SH-SY5Y (cell line): ENCODE results near the gene PKIB.

Experiments used
- GATA2 ChIP-seq: IDR thresholded peaks from 2 replicates; pipeline ENCODE4 v1.6.1; 2011; ENCODE audit warnings: mild to moderate bottlenecking, low read depth, low read length
- GATA3 ChIP-seq: IDR thresholded peaks from 2 replicates; pipeline ENCODE4 v1.6.1; 2011; ENCODE audit warnings: low read depth, mild to moderate bottlenecking, low read length, moderate library complexity

PKIB gene

GRCh38 chr6:122609881-122610689 lies at the start of gene PKIB:
Gene PKIB (plus strand): TSS chr6:122610405. CDS start chr6:122717795, 107,390 bp downstream.
- TF ChIP-seq GATA2 (no peak), GATA3 (no peak)

DNA sequence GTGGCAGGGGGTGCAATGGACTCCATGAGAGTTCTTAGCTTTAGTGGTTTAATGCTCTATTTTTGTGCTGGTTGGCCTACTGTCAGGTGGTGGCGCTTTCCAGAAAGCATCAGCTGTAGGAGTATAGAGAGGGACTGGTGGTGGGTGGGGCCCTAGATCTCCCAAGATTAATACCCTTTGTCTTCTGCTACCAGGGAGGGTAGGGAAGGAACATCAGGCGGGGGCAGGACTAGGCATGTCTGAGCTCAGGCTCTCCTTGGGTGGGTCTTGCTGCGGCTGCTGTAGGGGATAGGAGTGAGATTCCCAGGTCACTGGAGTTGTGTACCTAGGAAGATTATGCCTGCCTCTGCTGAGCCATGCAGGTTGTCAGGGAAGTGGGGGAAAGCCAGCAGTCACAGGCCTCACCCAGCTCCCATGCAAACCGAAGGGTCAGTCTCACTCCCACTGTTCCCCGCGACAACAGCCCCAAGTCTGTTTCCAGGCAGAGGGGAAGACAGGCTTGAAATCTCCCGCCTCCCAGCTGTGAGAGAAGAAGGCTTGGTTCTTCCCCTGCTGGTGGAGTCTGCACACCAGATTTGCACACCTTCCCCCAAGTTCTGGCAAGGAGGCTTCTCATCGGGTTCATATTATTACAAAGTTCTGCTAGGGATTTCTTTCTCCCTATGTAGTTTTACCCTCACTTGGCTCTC lies 46.7 kb upstream of the PKIB start:
- TF ChIP-seq GATA3, result no peak
- no peak for TF ChIP-seq GATA2

DNA sequence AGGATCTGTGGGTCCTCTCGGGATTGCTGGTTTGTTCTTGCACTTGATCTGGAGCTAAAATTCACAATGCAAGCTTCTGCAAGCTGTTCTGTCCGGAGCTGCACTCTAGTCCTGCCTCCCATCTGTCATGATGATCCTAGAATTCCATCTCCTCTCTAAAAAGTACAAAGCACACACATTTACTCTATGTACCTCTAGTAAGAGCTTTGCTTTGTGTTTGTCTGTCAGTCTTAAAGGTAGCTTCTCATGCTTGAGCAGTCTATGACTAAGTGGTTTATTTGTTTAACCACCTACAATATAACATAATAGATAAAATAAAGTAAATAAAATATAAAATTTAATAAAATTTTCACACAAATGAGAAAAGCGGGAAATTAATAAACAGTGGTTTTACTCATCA lies 46.0 kb upstream of the PKIB start:
- no peak for TF ChIP-seq GATA3
- no peak for TF ChIP-seq GATA2

DNA sequence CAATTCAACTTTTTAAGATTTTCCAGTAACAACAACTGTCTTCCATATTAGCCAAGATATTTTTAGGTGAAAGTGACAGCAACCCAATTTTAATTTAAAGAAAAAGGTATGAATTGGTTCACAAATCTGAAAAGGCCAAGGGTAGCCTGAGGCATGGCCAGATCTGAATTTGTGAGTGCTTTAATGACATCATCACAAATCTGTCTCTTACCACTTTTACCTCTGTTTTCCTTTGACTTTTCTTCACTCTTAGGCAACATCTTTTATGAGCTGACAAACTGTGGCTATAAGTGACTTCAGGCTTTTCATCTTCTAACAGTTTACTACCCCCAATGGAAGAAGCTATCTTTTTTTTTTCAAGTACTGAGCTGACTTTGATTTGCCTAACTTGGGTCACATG lies 44.5 kb upstream of the PKIB start:
- TF ChIP-seq GATA3, result no peak
- no peak for TF ChIP-seq GATA2

GRCh38 chr6:122567034-122567433 lies 43.2 kb upstream of the PKIB start:
- no peak for TF ChIP-seq GATA3
- no peak for TF ChIP-seq GATA2

DNA sequence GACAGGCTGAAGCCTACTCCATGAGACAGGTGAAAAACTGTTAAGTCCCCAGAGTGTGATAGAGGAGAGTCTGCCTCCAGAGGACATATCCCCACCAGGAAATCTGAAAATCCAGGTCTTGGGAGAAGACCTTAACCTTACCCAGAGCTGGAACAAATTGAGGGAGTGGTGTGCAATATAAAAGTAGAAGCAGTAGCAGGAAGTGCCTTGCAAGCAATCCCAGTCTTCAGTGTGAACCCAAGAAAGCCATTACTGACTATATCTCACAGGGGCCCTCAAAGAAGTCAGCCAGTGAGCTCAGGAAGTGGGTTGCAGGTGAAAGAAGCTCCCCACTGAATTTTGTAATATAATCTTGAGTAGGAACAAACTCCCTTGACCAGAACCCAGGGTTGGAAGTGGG lies 41.9 kb upstream of the PKIB start:
- TF ChIP-seq GATA3 (no peak), GATA2 (no peak)

DNA sequence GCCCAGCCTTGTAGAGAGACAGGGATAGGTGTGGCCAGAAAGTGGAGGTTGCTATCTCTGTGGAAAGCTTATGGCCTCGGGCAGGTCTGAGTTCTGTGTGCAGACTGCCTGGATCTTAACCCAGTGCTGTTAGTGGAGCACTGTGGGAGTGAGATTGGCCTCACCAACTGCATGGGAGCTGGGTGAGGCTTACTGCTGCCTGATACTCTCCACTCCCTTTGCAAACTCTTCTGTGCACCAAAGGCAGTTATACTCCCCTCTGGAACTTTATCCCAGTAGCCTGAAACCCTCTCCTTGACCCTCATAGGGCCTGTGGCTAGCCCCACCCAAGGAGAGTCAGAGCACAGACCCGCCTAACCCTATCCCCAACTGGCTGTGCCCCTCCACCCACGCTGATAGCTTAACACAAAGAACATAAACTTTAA lies 41.4 kb upstream of the PKIB start:
- TF ChIP-seq GATA2, result no peak
- TF ChIP-seq GATA3, result no peak

DNA sequence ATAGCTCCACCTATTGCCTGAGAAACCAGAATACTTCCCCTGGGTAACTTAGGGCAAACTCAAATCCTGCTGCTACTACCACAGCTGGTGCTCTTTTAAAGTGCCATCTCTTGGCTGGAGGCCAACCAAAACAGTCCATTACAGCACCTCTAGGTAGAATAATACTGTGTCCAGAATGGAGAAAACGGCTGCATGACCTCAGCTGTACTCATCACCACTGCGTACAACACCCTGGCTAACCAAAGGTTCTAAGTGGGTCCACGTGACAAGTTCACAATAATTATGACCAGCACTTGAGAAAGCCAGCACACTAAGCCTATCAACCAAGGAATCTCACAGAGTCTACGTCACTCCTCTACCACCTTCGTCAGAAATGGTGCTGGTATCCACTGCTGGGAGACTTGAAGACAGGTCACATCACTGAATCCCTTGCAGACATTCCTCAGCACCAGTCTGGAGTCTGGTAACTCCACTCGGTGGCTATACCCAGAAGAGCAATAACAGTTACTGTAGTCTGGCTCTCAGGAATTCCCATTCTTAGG lies 40.9 kb upstream of the PKIB start:
- no peak for TF ChIP-seq GATA2
- TF ChIP-seq GATA3, result no peak

DNA sequence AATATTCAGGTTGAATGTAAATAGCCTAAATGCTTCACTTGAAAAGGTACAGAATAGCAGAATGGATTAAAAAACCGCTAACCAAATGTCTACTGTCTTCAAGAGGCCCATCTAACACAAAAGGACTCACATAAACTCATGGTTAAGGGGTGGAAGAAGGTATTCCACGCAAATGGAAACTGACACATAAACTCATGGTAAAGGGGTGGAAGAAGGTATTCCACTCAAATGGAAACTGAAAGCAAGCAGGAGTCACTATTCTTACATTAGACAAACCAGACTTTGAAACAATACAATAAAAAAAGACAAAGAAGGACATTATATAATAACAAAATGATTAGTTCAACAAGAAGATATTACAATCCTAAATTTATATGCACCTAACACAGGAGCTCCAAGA lies 38.3 kb upstream of the PKIB start:
- TF ChIP-seq GATA2 (no peak), GATA3 (no peak)

DNA sequence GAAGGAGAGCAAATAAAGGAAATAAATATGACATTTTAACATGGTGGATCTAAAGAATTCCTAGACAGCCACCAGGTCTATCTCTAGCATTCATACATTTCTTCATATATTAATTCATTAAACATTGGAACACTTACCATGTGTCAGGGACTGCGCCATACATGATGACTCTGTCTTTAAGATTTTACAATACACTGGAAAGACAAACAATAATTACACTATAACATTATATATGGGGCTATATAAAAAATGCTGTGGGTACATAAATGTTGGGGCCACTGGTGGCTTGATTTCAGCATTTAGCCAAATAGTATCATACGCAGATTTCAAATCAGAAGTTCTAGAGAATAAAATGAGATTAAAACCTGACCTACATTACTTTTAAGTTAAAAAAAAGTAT lies 33.3 kb upstream of the PKIB start:
- TF ChIP-seq GATA3 (no peak), GATA2 (no peak)

DNA sequence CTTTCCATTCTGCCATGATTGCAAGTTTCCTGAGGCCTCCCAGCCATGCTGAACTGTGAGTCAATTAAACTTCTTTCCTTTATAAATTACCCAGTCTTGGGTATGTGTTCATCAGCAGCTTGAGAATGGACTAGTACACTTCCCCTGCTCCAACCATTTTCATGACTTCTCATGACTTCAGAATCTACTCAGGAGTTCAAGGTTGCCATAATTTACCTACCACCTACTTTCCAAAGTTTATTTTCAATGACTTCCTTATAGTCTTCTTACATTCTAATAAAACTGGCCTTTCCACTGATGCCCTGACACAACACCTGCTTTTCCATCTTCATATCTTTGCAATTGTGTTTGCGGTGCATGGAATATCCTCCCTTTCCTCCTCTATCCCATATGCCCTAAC lies 31.2 kb upstream of the PKIB start:
- TF ChIP-seq GATA3 (no peak), GATA2 (no peak)

- TF ChIP-seq GATA2 (no peak), GATA3 (no peak)
These were observed 29.5 kb upstream of the PKIB start for GRCh38 chr6:122580737-122581136.

DNA sequence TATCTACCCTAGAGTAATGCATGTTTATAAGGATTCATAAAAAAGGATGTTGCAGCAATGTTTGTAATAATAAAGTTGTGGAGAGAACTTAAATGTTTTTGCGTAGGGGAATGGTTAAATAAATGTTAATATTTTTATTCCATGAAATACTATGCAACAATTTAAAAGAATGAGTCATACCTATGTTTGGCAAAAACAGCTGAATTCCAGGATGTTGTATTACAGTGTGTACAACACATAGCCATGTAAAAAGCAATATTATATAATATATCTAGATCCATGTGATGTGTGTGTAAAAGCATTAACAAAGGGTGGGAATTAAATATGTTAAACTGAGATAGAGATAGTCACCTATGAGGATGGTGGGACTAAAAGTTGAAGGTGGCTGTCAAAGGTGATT lies 21.1 kb upstream of the PKIB start:
- no peak for TF ChIP-seq GATA2
- no peak for TF ChIP-seq GATA3

DNA sequence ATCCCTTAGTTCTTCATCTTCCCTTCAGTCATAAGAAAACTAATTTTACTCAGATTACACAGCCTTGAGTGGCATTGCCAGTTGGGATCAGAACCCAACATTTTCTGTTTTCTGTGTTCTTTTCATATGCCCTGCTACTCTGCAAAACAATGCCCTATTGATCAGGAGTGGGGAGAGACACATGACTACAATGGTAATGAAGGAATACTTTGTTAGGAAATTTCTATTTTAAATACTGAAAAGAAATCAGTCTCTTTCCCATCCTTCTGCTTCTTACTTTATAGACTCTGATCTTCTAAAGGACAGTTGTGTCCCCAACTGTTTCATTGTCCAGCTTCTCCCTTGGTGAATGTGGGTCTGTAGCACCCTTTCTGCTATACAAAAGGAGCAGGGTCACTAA lies 5.5 kb upstream of the PKIB start:
- TF ChIP-seq GATA3 (no peak), GATA2 (no peak)
